Gastroesophageal sphincter (tissue), 4 donors: ENCODE results near the gene TMEM229B. TPM values are rescaled to one million over a fixed set of nuclear protein-coding genes. Genes with fewer than 3 reads are reported as not detected.

Source experiments
- ATAC-seq: fragments of 150-250 bp; one replicate; pipeline ENCODE4 v1.9.1; 2016; ENCODE audit warnings: mild to moderate bottlenecking, moderate library complexity
- H3K27ac ChIP-seq, 4 donors: fragments of 200-600 bp; sonication (generic) in 3 of 4; 1 replicate in 3 of 4; 2 replicates in 1 of 4; pipeline ENCODE4 v1.5.1; 2016 to 2019
- H3K27me3 ChIP-seq: fragments of 200-600 bp; sonication (generic); one replicate; pipeline ENCODE4 v1.5.1; 2019
- H3K36me3 ChIP-seq, 2 donors: fragments of 200-600 bp; sonication (generic); one replicate each; pipeline ENCODE4 v1.5.1; 2019; ENCODE audit warnings: control low read depth in 1 of 2
- H3K4me1 ChIP-seq, 3 donors: fragments of 200-600 bp; sonication (generic); 1 replicate in 2 of 3; 2 replicates in 1 of 3; pipeline ENCODE4 v1.5.1; 2016 to 2019; ENCODE audit warnings: control low read depth in 2 of 3
- H3K4me3 ChIP-seq, 2 donors: fragments of 200-600 bp; sonication (generic); one replicate each; pipeline ENCODE4 v1.5.1; 2019; ENCODE audit warnings: mild to moderate bottlenecking in 1 of 2, moderate library complexity in 1 of 2
- H3K9me3 ChIP-seq, 3 donors: fragments of 200-600 bp; sonication (generic); one replicate each; pipeline ENCODE4 v1.5.1; 2017 to 2019; ENCODE audit warnings: control low read depth in 2 of 3
- EP300 ChIP-seq: sonication (generic); formaldehyde crosslinking; IDR thresholded peaks from one replicate; pipeline ENCODE4 v1.6.1; 2017; ENCODE audit warnings: antibody characterized with exemption, mild to moderate bottlenecking
- POLR2A ChIP-seq, 2 donors: fragments of 450-650 bp; IDR thresholded peaks; one replicate each; pipeline ENCODE4 v1.6.1; 2017; ENCODE audit warnings: antibody characterized with exemption in 2 of 2, mild to moderate bottlenecking in 2 of 2, moderate library complexity in 1 of 2
- POLR2AphosphoS5 ChIP-seq: sonication (generic); formaldehyde crosslinking; IDR thresholded peaks from one replicate; pipeline ENCODE4 v1.6.1; 2017; ENCODE audit warnings: antibody characterized with exemption
- WGBS, 2 donors: methylation state at CpG; one replicate each; pipeline ENCODE4 v1.1.5; 2018; ENCODE audit warnings: low coverage in 1 of 2; 5-methylcytosine and 5-hydroxymethylcytosine counted together
- total RNA-seq, 4 donors: library from RNA; depleted of rRNA; stranded (reverse); fragments of >200 nt; gene quantifications; one replicate each; pipeline ENCODE4 v1.1.0, GENCODE V29; 2016
- TF ChIP-seq, protein P1 (sequence below), 4 experiments: fragments of 200-600 bp in 2 of 4; fragments of 450-650 bp in 2 of 4; sonication (generic) in 1 of 4; IDR thresholded peaks; one replicate each; pipeline ENCODE4 v1.5.1; 2017 to 2019; ENCODE audit warnings: antibody characterized with exemption in 4 of 4, mild to moderate bottlenecking in 2 of 4, moderate library complexity in 2 of 4

The TMEM229B gene
- 1 to 10 TPM in 3 of 4 donors, under 1 TPM in 1; 0.94 to 3.9 (median 2.5) TPM for total RNA-seq

DNA sequence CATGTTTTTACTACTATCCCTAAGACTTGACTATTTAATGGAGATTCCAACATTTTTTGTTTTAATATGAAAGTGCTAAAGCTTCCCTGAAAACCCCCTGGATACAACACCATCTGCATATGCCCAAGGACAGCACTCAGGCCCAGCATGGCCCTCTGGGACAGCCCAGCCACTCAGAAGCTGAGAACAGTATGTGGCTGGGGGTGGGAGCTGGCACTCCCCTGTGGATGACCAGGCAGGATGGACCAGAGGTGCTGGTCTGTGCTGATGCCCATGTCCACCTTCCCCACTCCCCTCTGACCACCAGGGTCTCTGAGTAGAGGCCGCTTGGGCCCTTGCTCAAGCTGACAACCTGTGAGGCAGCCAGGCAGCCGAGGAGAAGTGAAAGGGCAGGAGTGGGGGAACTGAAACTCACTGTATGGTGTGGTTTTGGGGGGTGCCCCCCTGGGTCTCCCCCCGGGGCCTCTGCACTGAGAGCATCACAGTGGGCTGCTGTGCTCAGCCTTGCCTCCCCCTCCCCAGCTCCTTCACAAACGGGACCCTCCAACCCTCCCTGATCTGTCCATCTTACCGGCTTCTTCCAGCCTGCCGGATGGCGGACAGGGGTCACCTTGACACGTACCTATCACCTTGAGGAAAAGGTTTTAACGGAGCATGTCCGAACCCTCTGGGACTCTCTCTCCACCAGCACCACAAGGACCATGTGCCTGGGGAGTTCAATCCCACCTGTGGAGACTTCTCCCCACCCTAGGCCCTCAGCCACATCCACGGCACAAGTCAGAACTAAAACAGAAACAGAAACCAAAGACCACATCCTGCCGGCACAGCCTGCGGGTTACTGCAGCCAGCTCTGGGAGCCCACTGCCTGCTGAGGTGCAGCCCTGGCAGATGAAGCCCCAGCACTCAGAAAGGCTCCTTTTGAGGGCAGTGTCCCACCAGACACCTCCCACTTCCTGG is at the start of gene TMEM229B:
Gene TMEM229B, minus strand, starts transcription at position 785 of the 957 bp plus-strand sequence. CDS start 14,798 bp downstream, outside the sequence.
- Histone ChIP-seq H3K4me1 (no peaks in the 10 kb centered on the region), H3K4me3 (peak within 1 kb of the TSS; percentile 17 to 38), H3K9me3 (peaks cover 0 to 9% (median 0%) of the 10 kb centered on the region in 3 donors), H3K36me3 (no peaks in the 10 kb centered on the region), H3K27ac (peak within 1 kb of the TSS in 3 of 4 donors; percentile 29 to 55 (median 51)), H3K27me3 (no peaks in the 10 kb centered on the region)
- WGBS, 2 donors = 83% methylated on average over 8 of the region's 13 CpGs; no CpG with 5 or more reads in 1 of the 2 donors
- TF ChIP-seq POLR2A (IDR thresholded peaks at IDR 0.05) (no peak), POLR2AphosphoS5 (no peak), EP300 (no peak)
- TF ChIP-seq, protein P1, sequence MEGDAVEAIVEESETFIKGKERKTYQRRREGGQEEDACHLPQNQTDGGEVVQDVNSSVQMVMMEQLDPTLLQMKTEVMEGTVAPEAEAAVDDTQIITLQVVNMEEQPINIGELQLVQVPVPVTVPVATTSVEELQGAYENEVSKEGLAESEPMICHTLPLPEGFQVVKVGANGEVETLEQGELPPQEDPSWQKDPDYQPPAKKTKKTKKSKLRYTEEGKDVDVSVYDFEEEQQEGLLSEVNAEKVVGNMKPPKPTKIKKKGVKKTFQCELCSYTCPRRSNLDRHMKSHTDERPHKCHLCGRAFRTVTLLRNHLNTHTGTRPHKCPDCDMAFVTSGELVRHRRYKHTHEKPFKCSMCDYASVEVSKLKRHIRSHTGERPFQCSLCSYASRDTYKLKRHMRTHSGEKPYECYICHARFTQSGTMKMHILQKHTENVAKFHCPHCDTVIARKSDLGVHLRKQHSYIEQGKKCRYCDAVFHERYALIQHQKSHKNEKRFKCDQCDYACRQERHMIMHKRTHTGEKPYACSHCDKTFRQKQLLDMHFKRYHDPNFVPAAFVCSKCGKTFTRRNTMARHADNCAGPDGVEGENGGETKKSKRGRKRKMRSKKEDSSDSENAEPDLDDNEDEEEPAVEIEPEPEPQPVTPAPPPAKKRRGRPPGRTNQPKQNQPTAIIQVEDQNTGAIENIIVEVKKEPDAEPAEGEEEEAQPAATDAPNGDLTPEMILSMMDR (IDR thresholded peaks at IDR 0.05) = no peak
- peak; percentile 58 for ATAC-seq

DNA sequence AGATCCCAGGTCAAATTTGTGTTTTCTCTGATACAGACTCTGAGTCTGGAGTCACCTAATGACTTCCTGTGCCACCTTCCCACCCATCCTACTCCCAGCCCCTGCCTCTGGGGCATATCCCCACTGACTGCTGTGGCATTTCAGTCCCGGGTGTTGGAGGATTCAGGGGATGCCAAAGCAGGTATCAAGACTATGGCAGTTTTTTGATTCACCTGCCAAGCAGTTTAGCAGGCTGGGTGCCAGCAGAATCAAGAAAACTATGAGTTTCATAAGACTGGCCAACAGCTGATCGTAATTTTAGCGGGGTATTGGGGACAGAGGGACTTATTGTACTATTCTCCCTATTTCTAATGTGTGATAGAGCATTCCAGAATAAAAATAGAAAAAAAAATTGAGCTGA is 49.2 kb upstream of the TMEM229B start:
- no peak overlapping the region for H3K27ac ChIP-seq
- 50 to 86% methylated on average over 2 to 3 of the region's 3 CpGs for WGBS, 2 donors
- no peaks in the 10 kb centered on the region for H3K36me3 ChIP-seq
- peaks cover 0 to 16% (median 0%) of the 10 kb centered on the region in 3 donors for H3K4me1 ChIP-seq
- no peak for ATAC-seq
- no peak for TF ChIP-seq EP300
- TF ChIP-seq POLR2AphosphoS5 = no peak
- TF ChIP-seq, protein P1 (IDR thresholded peaks at IDR 0.05) = no peak
- TF ChIP-seq POLR2A (IDR thresholded peaks at IDR 0.05) = no peak
- no peaks in the 10 kb centered on the region for H3K9me3 ChIP-seq
- H3K27me3 ChIP-seq = no peaks in the 10 kb centered on the region
- H3K4me3 ChIP-seq = no peak overlapping the region

DNA sequence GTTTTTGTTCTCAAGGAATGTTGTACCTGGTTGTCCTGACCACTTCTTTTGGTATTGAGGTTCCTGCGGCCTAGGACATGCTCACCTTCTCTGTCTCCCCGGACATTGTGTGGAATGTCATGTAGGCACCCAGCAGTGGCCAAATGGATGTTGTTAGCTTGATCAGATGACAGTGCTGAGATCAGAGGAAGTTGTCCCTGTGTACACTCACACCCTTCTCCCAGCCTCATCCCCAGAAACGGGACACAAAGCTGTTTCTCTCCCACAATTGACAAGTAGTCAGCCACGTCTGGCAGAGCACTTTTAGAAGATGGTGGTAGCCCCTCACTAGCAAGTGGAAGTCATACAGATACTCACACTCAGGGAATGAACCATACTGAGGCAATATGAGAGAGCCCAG is 47.6 kb upstream of the TMEM229B start:
- ATAC-seq = no peak
- no peak for TF ChIP-seq POLR2AphosphoS5
- no peak for TF ChIP-seq POLR2A (IDR thresholded peaks at IDR 0.05)
- TF ChIP-seq, protein P1 (IDR thresholded peaks at IDR 0.05) = no peak
- no peak for TF ChIP-seq EP300
- H3K4me3 ChIP-seq = no peak overlapping the region
- H3K27ac ChIP-seq = no peak overlapping the region
- WGBS, 2 donors = 77% methylated on average over 4 of the region's 4 CpGs; no CpG with 5 or more reads in 1 of the 2 donors
- H3K27me3 ChIP-seq = no peaks in the 10 kb centered on the region
- no peaks in the 10 kb centered on the region for H3K36me3 ChIP-seq
- H3K9me3 ChIP-seq = no peaks in the 10 kb centered on the region
- peaks cover 0 to 24% (median 0%) of the 10 kb centered on the region in 3 donors for H3K4me1 ChIP-seq

GRCh38 chr14:67533754-67534085 is 45.2 kb upstream of the TMEM229B start:
- 18 to 22% methylated on average over 3 to 4 of the region's 6 CpGs for WGBS, 2 donors
- TF ChIP-seq POLR2AphosphoS5 (no peak), EP300 (no peak), POLR2A (IDR thresholded peaks at IDR 0.05) (no peak)
- TF ChIP-seq, protein P1 (IDR thresholded peaks at IDR 0.05) = no peak
- no peak for ATAC-seq
- H3K9me3 ChIP-seq = no peaks in the 10 kb centered on the region
- H3K27ac ChIP-seq = peak overlapping the region in 3 of 4 donors; percentile 77 to 83 (median 79)
- H3K27me3 ChIP-seq = no peaks in the 10 kb centered on the region
- peak overlapping the region; percentile 64 to 84 for H3K4me3 ChIP-seq
- H3K4me1 ChIP-seq = peaks cover 0 to 24% (median 0%) of the 10 kb centered on the region in 3 donors
- no peaks in the 10 kb centered on the region for H3K36me3 ChIP-seq
